Measurements from ENCODE around the gene TRIM44. TPM values are rescaled to one million over a fixed set of nuclear protein-coding genes. Genes with fewer than 3 reads are reported as not detected.

Gene TRIM44
- total and polyA plus RNA-seq, 3 donors from 2014 or later: 37.1 to 42.3 (median 41.6) TPM

DNA sequence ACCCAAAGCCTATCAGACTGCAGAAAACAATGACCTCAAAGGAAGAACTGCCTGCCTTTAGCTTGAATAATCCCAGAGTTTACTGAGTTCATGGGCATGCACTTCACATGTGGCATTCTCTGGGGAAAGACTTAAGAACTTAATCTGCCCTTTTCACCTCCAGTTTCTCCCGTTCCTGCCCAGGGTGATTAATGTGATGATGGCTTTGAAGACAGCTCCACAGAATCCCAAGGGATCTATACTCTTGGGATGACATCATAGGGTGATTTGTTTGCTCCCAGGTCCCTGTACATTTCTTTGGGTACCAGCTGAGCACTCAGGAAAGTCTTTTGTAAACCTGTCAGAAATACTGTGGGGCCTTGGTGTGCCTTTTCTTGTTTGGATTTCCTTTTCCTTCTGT, 30.3 kb upstream of the TRIM44 start:
- intact Hi-C loops (cut with DNase I; ENCODE audit: low total_unique reads): no loop called here
- DNase-seq: no peak
- Histone ChIP-seq H3K9me3 (no peaks in the 10 kb centered on the region), H3K4me1 (no peaks in the 10 kb centered on the region), H3K36me3 (ENCODE audit: low read depth, missing control alignments) (no peaks in the 10 kb centered on the region), H3K27me3 (no peaks in the 10 kb centered on the region), H3K4me3 (no peak overlapping the region), H3K27ac (no peak overlapping the region)
- TF ChIP-seq POLR2A (IDR thresholded peaks at IDR 0.05): no peak
- TF ChIP-seq, protein P1, sequence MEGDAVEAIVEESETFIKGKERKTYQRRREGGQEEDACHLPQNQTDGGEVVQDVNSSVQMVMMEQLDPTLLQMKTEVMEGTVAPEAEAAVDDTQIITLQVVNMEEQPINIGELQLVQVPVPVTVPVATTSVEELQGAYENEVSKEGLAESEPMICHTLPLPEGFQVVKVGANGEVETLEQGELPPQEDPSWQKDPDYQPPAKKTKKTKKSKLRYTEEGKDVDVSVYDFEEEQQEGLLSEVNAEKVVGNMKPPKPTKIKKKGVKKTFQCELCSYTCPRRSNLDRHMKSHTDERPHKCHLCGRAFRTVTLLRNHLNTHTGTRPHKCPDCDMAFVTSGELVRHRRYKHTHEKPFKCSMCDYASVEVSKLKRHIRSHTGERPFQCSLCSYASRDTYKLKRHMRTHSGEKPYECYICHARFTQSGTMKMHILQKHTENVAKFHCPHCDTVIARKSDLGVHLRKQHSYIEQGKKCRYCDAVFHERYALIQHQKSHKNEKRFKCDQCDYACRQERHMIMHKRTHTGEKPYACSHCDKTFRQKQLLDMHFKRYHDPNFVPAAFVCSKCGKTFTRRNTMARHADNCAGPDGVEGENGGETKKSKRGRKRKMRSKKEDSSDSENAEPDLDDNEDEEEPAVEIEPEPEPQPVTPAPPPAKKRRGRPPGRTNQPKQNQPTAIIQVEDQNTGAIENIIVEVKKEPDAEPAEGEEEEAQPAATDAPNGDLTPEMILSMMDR (IDR thresholded peaks at IDR 0.05): no peak
- WGBS, 2 donors: 46 to 76% methylated on average over 1 of the region's 1 CpG

GRCh38 chr11:35633827-35634423, 28.6 kb upstream of the TRIM44 start:
- Histone ChIP-seq H3K27ac (no peak overlapping the region), H3K4me1 (no peaks in the 10 kb centered on the region), H3K4me3 (no peak overlapping the region), H3K27me3 (no peaks in the 10 kb centered on the region), H3K36me3 (ENCODE audit: low read depth, missing control alignments) (no peaks in the 10 kb centered on the region), H3K9me3 (no peaks in the 10 kb centered on the region)
- WGBS, 2 donors: 73 to 85% methylated on average over 4 of the region's 4 CpGs
- intact Hi-C loops (cut with DNase I; ENCODE audit: low total_unique reads): no loop called here
- no peak for TF ChIP-seq POLR2A (IDR thresholded peaks at IDR 0.05)
- TF ChIP-seq, protein P1 (IDR thresholded peaks at IDR 0.05): no peak
- no peak for DNase-seq

DNA sequence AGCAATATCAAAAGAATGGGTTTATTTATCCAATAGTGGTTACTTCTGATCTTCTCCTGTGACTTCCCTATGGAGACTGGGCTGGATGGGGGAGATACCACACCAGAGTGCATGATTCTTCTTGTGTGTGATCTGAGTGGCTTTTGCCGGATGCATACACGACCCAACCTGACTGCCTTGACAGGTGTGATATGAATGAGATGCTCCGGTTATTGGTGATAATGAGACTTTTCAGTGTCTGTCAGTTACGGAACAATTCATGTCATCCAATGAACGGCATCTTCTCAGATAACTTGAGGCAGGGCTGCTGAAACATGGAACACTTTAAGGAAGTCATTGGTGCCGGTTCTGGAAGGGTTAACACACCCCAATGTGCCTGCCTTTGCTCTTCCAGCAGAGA, 26.6 kb upstream of the TRIM44 start:
- TF ChIP-seq POLR2A (IDR thresholded peaks at IDR 0.05): no peak
- TF ChIP-seq, protein P1 (IDR thresholded peaks at IDR 0.05): no peak
- Histone ChIP-seq H3K27ac (no peak overlapping the region), H3K27me3 (no peaks in the 10 kb centered on the region), H3K4me1 (no peaks in the 10 kb centered on the region), H3K36me3 (ENCODE audit: low read depth, missing control alignments) (no peaks in the 10 kb centered on the region), H3K9me3 (no peaks in the 10 kb centered on the region), H3K4me3 (no peak overlapping the region)
- DNase-seq: no peak
- intact Hi-C loops (cut with DNase I; ENCODE audit: low total_unique reads): no loop called here
- 84 to 92% methylated on average over 6 of the region's 6 CpGs for WGBS, 2 donors

DNA sequence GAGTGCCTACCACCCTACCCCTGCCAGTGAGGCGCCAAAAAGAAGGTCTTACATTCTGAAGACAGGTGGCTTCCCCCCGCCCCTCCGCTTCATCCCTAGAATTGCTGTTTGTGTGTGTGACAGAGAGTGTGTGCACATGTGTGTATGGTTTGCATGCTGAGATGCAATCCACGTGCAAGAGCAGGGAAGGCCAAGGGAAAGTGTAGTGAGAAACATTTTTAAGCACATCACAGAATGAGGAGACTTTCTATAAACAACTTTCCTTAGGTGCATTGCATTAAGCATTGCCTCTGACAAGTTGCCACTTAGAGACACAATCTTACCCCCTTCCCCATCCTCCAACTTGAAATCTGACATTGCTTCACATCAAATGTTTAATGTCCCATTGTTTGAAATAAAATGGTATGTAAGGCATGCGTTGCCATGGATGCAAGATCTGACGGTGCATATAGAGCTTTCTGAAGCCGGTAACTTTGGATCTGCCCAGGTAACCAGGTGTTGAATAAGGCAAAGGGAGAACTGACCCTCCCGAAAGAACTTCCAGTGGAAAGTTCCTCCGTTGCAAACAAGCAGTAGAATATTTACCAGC, 22.9 kb upstream of the TRIM44 start:
- intact Hi-C loops (cut with DNase I; ENCODE audit: low total_unique reads): no loop called here
- no peaks in the 10 kb centered on the region for H3K4me1 ChIP-seq
- no peak overlapping the region for H3K27ac ChIP-seq
- H3K36me3 ChIP-seq (ENCODE audit: low read depth, missing control alignments): no peaks in the 10 kb centered on the region
- H3K27me3 ChIP-seq: no peaks in the 10 kb centered on the region
- TF ChIP-seq, protein P1 (IDR thresholded peaks at IDR 0.05): no peak
- no peak for TF ChIP-seq POLR2A (IDR thresholded peaks at IDR 0.05)
- no peak overlapping the region for H3K4me3 ChIP-seq
- no peak for DNase-seq
- no peaks in the 10 kb centered on the region for H3K9me3 ChIP-seq
- 74 to 80% methylated on average over 9 of the region's 9 CpGs for WGBS, 2 donors

Measured in testis (tissue), 3 donors.